Measurements from ENCODE around the gene POLR2J3.
"Not testable (repeated sequence)": the region's sequence is repeated elsewhere in the genome, so short reads cannot be mapped to it uniquely, and the experiment has no call there.

Gene POLR2J3

GRCh38 chr7:102577315-102578240 lies 5.2 kb upstream of the POLR2J3 start:
- 88% methylated on average over 4 of the region's 7 CpGs for WGBS
- not testable (repeated sequence) for H3K27ac ChIP-seq (ENCODE audit: low read depth, low read length); H3K9ac ChIP-seq (ENCODE audit: low read depth, low read length); H3K36me3 ChIP-seq (ENCODE audit: insufficient read depth, low read length); H3K27me3 ChIP-seq (ENCODE audit: insufficient read depth, low read length); H3K9me3 ChIP-seq (ENCODE audit: insufficient read depth, low read depth, low read length); H3K4me1 ChIP-seq (ENCODE audit: insufficient read depth, low read length); H3K4me3 ChIP-seq (ENCODE audit: low read length)

- no CpG with 5 or more reads among the region's 3 CpGs for WGBS
- not testable (repeated sequence) for H3K27me3 ChIP-seq (ENCODE audit: insufficient read depth, low read length); H3K27ac ChIP-seq (ENCODE audit: low read depth, low read length); H3K9me3 ChIP-seq (ENCODE audit: insufficient read depth, low read depth, low read length); H3K4me3 ChIP-seq (ENCODE audit: low read length); H3K9ac ChIP-seq (ENCODE audit: low read depth, low read length); H3K4me1 ChIP-seq (ENCODE audit: insufficient read depth, low read length); H3K36me3 ChIP-seq (ENCODE audit: insufficient read depth, low read length)
Observed at GRCh38 chr7:102576363-102576762, 4.0 kb upstream of the POLR2J3 start.

GRCh38 chr7:102574607-102575006 lies 2.2 kb upstream of the POLR2J3 start:
- WGBS, result no CpG with 5 or more reads among the region's 6 CpGs

GRCh38 chr7:102568620-102569019 lies 3.8 kb downstream of the POLR2J3 start:
- not testable (repeated sequence) for H3K9ac ChIP-seq (ENCODE audit: low read depth, low read length); H3K27me3 ChIP-seq (ENCODE audit: insufficient read depth, low read length); H3K9me3 ChIP-seq (ENCODE audit: insufficient read depth, low read depth, low read length); H3K36me3 ChIP-seq (ENCODE audit: insufficient read depth, low read length); H3K4me3 ChIP-seq (ENCODE audit: low read length); H3K4me1 ChIP-seq (ENCODE audit: insufficient read depth, low read length); H3K27ac ChIP-seq (ENCODE audit: low read depth, low read length)
- 100% methylated on average over 2 of the region's 11 CpGs for WGBS

More at GRCh38 chr7:102574607-102575006, 2.2 kb upstream of the POLR2J3 start:
- H3K27ac ChIP-seq (ENCODE audit: low read depth, low read length); H3K9me3 ChIP-seq (ENCODE audit: insufficient read depth, low read depth, low read length); H3K4me3 ChIP-seq (ENCODE audit: low read length); H3K36me3 ChIP-seq (ENCODE audit: insufficient read depth, low read length); H3K9ac ChIP-seq (ENCODE audit: low read depth, low read length); H3K27me3 ChIP-seq (ENCODE audit: insufficient read depth, low read length); H3K4me1 ChIP-seq (ENCODE audit: insufficient read depth, low read length): not testable (repeated sequence)

GRCh38 chr7:102550808-102551422 lies 21.5 kb downstream of the POLR2J3 start, which contains the start of gene SPDYE2:
Gene SPDYE2 (plus strand): TSS chr7:102551226. CDS start chr7:102553256, 2,030 bp downstream.
- H3K4me3 ChIP-seq (ENCODE audit: low read length); H3K9ac ChIP-seq (ENCODE audit: low read depth, low read length); H3K4me1 ChIP-seq (ENCODE audit: insufficient read depth, low read length); H3K27ac ChIP-seq (ENCODE audit: low read depth, low read length); H3K27me3 ChIP-seq (ENCODE audit: insufficient read depth, low read length); H3K36me3 ChIP-seq (ENCODE audit: insufficient read depth, low read length); H3K9me3 ChIP-seq (ENCODE audit: insufficient read depth, low read depth, low read length): not testable (repeated sequence)
- no CpG with 5 or more reads among the region's 6 CpGs for WGBS

GRCh38 chr7:102546353-102546752 lies 26.0 kb downstream of the POLR2J3 start:
- not testable (repeated sequence) for H3K9me3 ChIP-seq (ENCODE audit: insufficient read depth, low read depth, low read length); H3K4me3 ChIP-seq (ENCODE audit: low read length); H3K9ac ChIP-seq (ENCODE audit: low read depth, low read length); H3K36me3 ChIP-seq (ENCODE audit: insufficient read depth, low read length); H3K4me1 ChIP-seq (ENCODE audit: insufficient read depth, low read length); H3K27ac ChIP-seq (ENCODE audit: low read depth, low read length); H3K27me3 ChIP-seq (ENCODE audit: insufficient read depth, low read length)
- no CpG with 5 or more reads among the region's 6 CpGs for whole genome bisulfite sequencing

- not testable (repeated sequence) for H3K9me3 ChIP-seq (ENCODE audit: insufficient read depth, low read depth, low read length); H3K4me1 ChIP-seq (ENCODE audit: insufficient read depth, low read length); H3K27ac ChIP-seq (ENCODE audit: low read depth, low read length); H3K9ac ChIP-seq (ENCODE audit: low read depth, low read length); H3K36me3 ChIP-seq (ENCODE audit: insufficient read depth, low read length); H3K27me3 ChIP-seq (ENCODE audit: insufficient read depth, low read length); H3K4me3 ChIP-seq (ENCODE audit: low read length)
- 98% methylated on average over 5 of the region's 12 CpGs for WGBS
Observed at GRCh38 chr7:102545288-102545687, 27.1 kb downstream of the POLR2J3 start.

GRCh38 chr7:102544372-102544771 lies 28.0 kb downstream of the POLR2J3 start:
- H3K36me3 ChIP-seq (ENCODE audit: insufficient read depth, low read length); H3K4me1 ChIP-seq (ENCODE audit: insufficient read depth, low read length); H3K27ac ChIP-seq (ENCODE audit: low read depth, low read length); H3K4me3 ChIP-seq (ENCODE audit: low read length); H3K9me3 ChIP-seq (ENCODE audit: insufficient read depth, low read depth, low read length); H3K9ac ChIP-seq (ENCODE audit: low read depth, low read length); H3K27me3 ChIP-seq (ENCODE audit: insufficient read depth, low read length): not testable (repeated sequence)
- WGBS, result no CpG with 5 or more reads among the region's 1 CpG

- H3K4me1 ChIP-seq (ENCODE audit: insufficient read depth, low read length); H3K36me3 ChIP-seq (ENCODE audit: insufficient read depth, low read length); H3K27ac ChIP-seq (ENCODE audit: low read depth, low read length); H3K9ac ChIP-seq (ENCODE audit: low read depth, low read length); H3K9me3 ChIP-seq (ENCODE audit: insufficient read depth, low read depth, low read length); H3K27me3 ChIP-seq (ENCODE audit: insufficient read depth, low read length); H3K4me3 ChIP-seq (ENCODE audit: low read length): not testable (repeated sequence)
- no CpG with 5 or more reads among the region's 8 CpGs for WGBS
Observed at GRCh38 chr7:102543596-102543995, 28.8 kb downstream of the POLR2J3 start, which contains the start of gene UPK3BL2. Gene UPK3BL2 (minus strand): TSS chr7:102543696. CDS start chr7:102543636, 60 bp downstream.

- H3K27me3 ChIP-seq (ENCODE audit: insufficient read depth, low read length); H3K27ac ChIP-seq (ENCODE audit: low read depth, low read length); H3K9me3 ChIP-seq (ENCODE audit: insufficient read depth, low read depth, low read length); H3K9ac ChIP-seq (ENCODE audit: low read depth, low read length); H3K4me3 ChIP-seq (ENCODE audit: low read length); H3K36me3 ChIP-seq (ENCODE audit: insufficient read depth, low read length); H3K4me1 ChIP-seq (ENCODE audit: insufficient read depth, low read length): not testable (repeated sequence)
- 97% methylated on average over 6 of the region's 11 CpGs for WGBS
Observed at GRCh38 chr7:102542771-102543170, 29.6 kb downstream of the POLR2J3 start.

GRCh38 chr7:102542083-102542482 lies 30.3 kb downstream of the POLR2J3 start:
- no CpG with 5 or more reads among the region's 8 CpGs for WGBS
- H3K9me3 ChIP-seq (ENCODE audit: insufficient read depth, low read depth, low read length); H3K9ac ChIP-seq (ENCODE audit: low read depth, low read length); H3K4me3 ChIP-seq (ENCODE audit: low read length); H3K36me3 ChIP-seq (ENCODE audit: insufficient read depth, low read length); H3K27ac ChIP-seq (ENCODE audit: low read depth, low read length); H3K4me1 ChIP-seq (ENCODE audit: insufficient read depth, low read length); H3K27me3 ChIP-seq (ENCODE audit: insufficient read depth, low read length): not testable (repeated sequence)
